HEK293 (cell line): ENCODE measurements around the gene LMNA.

Source experiments
- CTCF ChIA-PET: fragments of 350-600 bp; formaldehyde crosslinking; extraction: SDS; loops from one replicate; lab custom pipeline; 2021; ENCODE audit warnings: antibody characterized with exemption; lab: Yijun Ruan, JAX
- POLR2A ChIA-PET: fragments of 300-600 bp; formaldehyde crosslinking; extraction: SDS; loops from one replicate; lab custom pipeline; 2020; ENCODE audit warnings: antibody characterized with exemption, inconsistent platforms; lab: Yijun Ruan, JAX
- H3K27ac ChIP-seq: fragments of 200-500 bp; sonication (Bioruptor generic); 2 replicates; pipeline ENCODE4 v1.5.1; 2014; ENCODE audit warnings: low read depth, low read length, control low read depth, inconsistent platforms; ENCODE audit errors: extremely low read depth
- H3K36me3 ChIP-seq, 2 experiments: fragments of 200-500 bp in 1 of 2; sonication (Bioruptor generic) in 1 of 2; 1 replicate in 1 of 2; 2 replicates in 1 of 2; pipeline ENCODE4 v1.5.1; 2014 to 2017; ENCODE audit warnings: inconsistent platforms in 2 of 2, low read length in 2 of 2; ENCODE audit not compliant: control insufficient read depth in 2 of 2, insufficient read depth in 1 of 2
- H3K4me1 ChIP-seq: fragments of 200-500 bp; sonication (Bioruptor generic); 2 replicates; pipeline ENCODE4 v1.5.1; 2014; ENCODE audit warnings: mild to moderate bottlenecking, low read length, inconsistent platforms; ENCODE audit not compliant: control insufficient read depth, insufficient read depth
- H3K4me3 ChIP-seq: 2 replicates; pipeline ENCODE4 v1.5.1; 2011; ENCODE audit warnings: low read depth, mild to moderate bottlenecking, control low read depth, low read length, moderate library complexity
- H3K9me3 ChIP-seq: fragments of 200-500 bp; sonication (Bioruptor generic); 2 replicates; pipeline ENCODE4 v1.5.1; 2014; ENCODE audit warnings: low read depth, low read length, inconsistent platforms; ENCODE audit not compliant: control insufficient read depth, insufficient read depth
- CTCF ChIP-seq: fragments of 450-650 bp; formaldehyde crosslinking; IDR thresholded peaks from 2 replicates; pipeline ENCODE4 v1.5.1; 2016; ENCODE audit warnings: missing biosample characterization, missing genetic modification characterization
- GLIS1 ChIP-seq: fragments of 450-650 bp; formaldehyde crosslinking; IDR thresholded peaks from 2 replicates; pipeline ENCODE4 v1.5.1; 2016; ENCODE audit warnings: missing biosample characterization, missing genetic modification characterization
- HOXA7 ChIP-seq: sonication (generic); formaldehyde crosslinking; IDR thresholded peaks from 2 replicates; pipeline ENCODE4 v1.8.1; 2022; ENCODE audit warnings: missing genetic modification reagents, borderline replicate concordance
- HOXC10 ChIP-seq: sonication (generic); formaldehyde crosslinking; IDR thresholded peaks from 2 replicates; pipeline ENCODE4 v1.8.1; 2023; ENCODE audit warnings: mild to moderate bottlenecking, missing genetic modification reagents
- MZF1 ChIP-seq: fragments of 450-650 bp; formaldehyde crosslinking; IDR thresholded peaks from 2 replicates; pipeline ENCODE4 v1.5.1; 2017; ENCODE audit warnings: missing biosample characterization, missing genetic modification characterization, borderline replicate concordance
- OSR2 ChIP-seq: fragments of 450-650 bp; formaldehyde crosslinking; IDR thresholded peaks from 2 replicates; pipeline ENCODE4 v1.5.1; 2016; ENCODE audit warnings: missing biosample characterization, missing genetic modification characterization
- RBAK ChIP-seq: fragments of 450-650 bp; formaldehyde crosslinking; IDR thresholded peaks from 2 replicates; pipeline ENCODE4 v1.5.1; 2016; ENCODE audit warnings: missing biosample characterization, missing genetic modification characterization
- SP7 ChIP-seq: fragments of 450-650 bp; formaldehyde crosslinking; IDR thresholded peaks from 2 replicates; pipeline ENCODE4 v1.5.1; 2016; ENCODE audit warnings: missing biosample characterization, missing genetic modification characterization
- ZBTB10 ChIP-seq: fragments of 450-650 bp; formaldehyde crosslinking; IDR thresholded peaks from 2 replicates; pipeline ENCODE4 v1.5.1; 2016; ENCODE audit warnings: missing biosample characterization, missing genetic modification characterization
- ZBTB17 ChIP-seq: fragments of 450-650 bp; formaldehyde crosslinking; IDR thresholded peaks from 2 replicates; pipeline ENCODE4 v1.5.1; 2016; ENCODE audit warnings: missing biosample characterization, missing genetic modification characterization
- ZBTB48 ChIP-seq: fragments of 450-650 bp; formaldehyde crosslinking; IDR thresholded peaks from 2 replicates; pipeline ENCODE4 v1.5.1; 2016; ENCODE audit warnings: missing biosample characterization, missing genetic modification characterization
- ZBTB8A ChIP-seq: fragments of 450-650 bp; formaldehyde crosslinking; IDR thresholded peaks from 2 replicates; pipeline ENCODE4 v1.5.1; 2016; ENCODE audit warnings: missing biosample characterization, missing genetic modification characterization
- ZEB2 ChIP-seq: fragments of 450-650 bp; formaldehyde crosslinking; IDR thresholded peaks from 2 replicates; pipeline ENCODE4 v1.5.1; 2016; ENCODE audit warnings: missing biosample characterization, missing genetic modification characterization
- ZNF132 ChIP-seq: fragments of 450-650 bp; formaldehyde crosslinking; IDR thresholded peaks from 2 replicates; pipeline ENCODE4 v1.5.1; 2017; ENCODE audit warnings: missing biosample characterization, missing genetic modification characterization, borderline replicate concordance
- ZNF148 ChIP-seq: fragments of 450-650 bp; formaldehyde crosslinking; IDR thresholded peaks from 2 replicates; pipeline ENCODE4 v1.5.0; 2017; ENCODE audit warnings: missing biosample characterization, missing genetic modification characterization, borderline replicate concordance
- ZNF24 ChIP-seq: fragments of 450-650 bp; formaldehyde crosslinking; IDR thresholded peaks from 2 replicates; pipeline ENCODE4 v1.5.1; 2016; ENCODE audit warnings: missing biosample characterization, missing genetic modification characterization
- ZNF555 ChIP-seq: fragments of 450-650 bp; formaldehyde crosslinking; conservative IDR thresholded peaks from 2 replicates; pipeline ENCODE4 v1.5.1; 2017; ENCODE audit warnings: missing biosample characterization, mild to moderate bottlenecking, missing genetic modification characterization, inconsistent platforms
- ZNF560 ChIP-seq: fragments of 450-650 bp; formaldehyde crosslinking; IDR thresholded peaks from 2 replicates; pipeline ENCODE4 v1.5.1; 2017; ENCODE audit warnings: missing biosample characterization, missing genetic modification characterization, borderline replicate concordance
- ZNF623 ChIP-seq: fragments of 450-650 bp; formaldehyde crosslinking; IDR thresholded peaks from 2 replicates; pipeline ENCODE4 v1.5.1; 2016; ENCODE audit warnings: missing biosample characterization, missing genetic modification characterization
- ZNF629 ChIP-seq: fragments of 450-650 bp; formaldehyde crosslinking; IDR thresholded peaks from 2 replicates; pipeline ENCODE4 v1.5.1; 2017; ENCODE audit warnings: missing biosample characterization, missing genetic modification characterization
- ZNF654 ChIP-seq: fragments of 450-650 bp; formaldehyde crosslinking; IDR thresholded peaks from 2 replicates; pipeline ENCODE4 v1.5.1; 2016; ENCODE audit warnings: low read depth, missing biosample characterization, missing genetic modification characterization
- ZNF664 ChIP-seq: fragments of 450-650 bp; formaldehyde crosslinking; IDR thresholded peaks from 2 replicates; pipeline ENCODE4 v1.5.1; 2016; ENCODE audit warnings: missing biosample characterization, missing genetic modification characterization
- ZSCAN30 ChIP-seq: fragments of 450-650 bp; IDR thresholded peaks from 2 replicates; pipeline ENCODE4 v1.5.1; 2018; ENCODE audit warnings: missing biosample characterization, mild to moderate bottlenecking, missing genetic modification characterization, moderate library complexity
- ZSCAN4 ChIP-seq: fragments of 450-650 bp; formaldehyde crosslinking; IDR thresholded peaks from 2 replicates; pipeline ENCODE4 v1.5.1; 2017; ENCODE audit warnings: missing biosample characterization, missing genetic modification characterization
- TF ChIP-seq, protein P1 (sequence below): fragments of 450-650 bp; formaldehyde crosslinking; IDR thresholded peaks from 2 replicates; pipeline ENCODE4 v1.5.1; 2017; ENCODE audit warnings: missing biosample characterization, missing genetic modification characterization

The LMNA gene

DNA sequence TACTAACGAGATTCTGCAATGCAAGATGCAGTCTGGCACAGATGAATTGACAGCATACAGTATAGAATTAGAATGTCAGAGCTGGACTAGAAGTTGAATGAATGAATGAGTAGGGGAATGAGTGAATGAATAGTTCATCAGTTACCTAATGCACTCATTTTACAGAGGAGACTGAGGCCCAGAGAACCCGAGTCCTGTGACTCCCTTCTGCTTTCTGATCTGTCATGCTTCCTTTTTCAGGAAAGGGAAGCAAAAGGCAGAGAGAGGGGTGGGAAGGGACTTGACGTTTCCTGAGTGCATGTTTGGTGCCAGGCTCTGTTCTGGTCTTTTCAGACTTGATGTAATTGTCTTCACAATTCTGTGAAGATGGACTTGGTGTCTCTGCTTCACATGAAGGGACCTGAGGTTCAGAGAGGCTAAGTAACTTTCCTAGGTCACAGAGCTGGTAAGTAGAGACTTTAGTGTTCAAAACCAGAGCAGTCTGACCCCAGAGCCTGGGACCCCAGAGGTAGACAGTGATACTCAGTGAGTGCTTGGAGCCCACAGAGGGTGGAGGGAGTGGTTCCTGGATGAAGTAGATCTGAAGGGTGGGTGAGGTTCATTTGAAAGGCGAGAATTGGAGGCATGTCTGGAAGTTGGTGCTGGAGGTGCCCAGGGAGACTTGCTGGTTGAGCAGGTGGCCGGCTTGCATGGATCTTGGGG is 24.2 kb upstream of the LMNA start:
- no peak overlapping the region for H3K27ac ChIP-seq
- 0 out of 2 replicates have a peak, but pooled peaks have one; percentile 6 for TF ChIP-seq RBAK (tag by site-specific recombination)
- peak; percentile 86 for TF ChIP-seq ZNF24 (tag by site-specific recombination)
- TF ChIP-seq ZBTB17 (tag by site-specific recombination): peak; percentile 22; the same call in 1 of the 2 replicates
- TF ChIP-seq GLIS1: no peak
- 0 out of 2 replicates have a peak, but pooled peaks have one; percentile 53 for TF ChIP-seq ZBTB10 (tag by site-specific recombination)

DNA sequence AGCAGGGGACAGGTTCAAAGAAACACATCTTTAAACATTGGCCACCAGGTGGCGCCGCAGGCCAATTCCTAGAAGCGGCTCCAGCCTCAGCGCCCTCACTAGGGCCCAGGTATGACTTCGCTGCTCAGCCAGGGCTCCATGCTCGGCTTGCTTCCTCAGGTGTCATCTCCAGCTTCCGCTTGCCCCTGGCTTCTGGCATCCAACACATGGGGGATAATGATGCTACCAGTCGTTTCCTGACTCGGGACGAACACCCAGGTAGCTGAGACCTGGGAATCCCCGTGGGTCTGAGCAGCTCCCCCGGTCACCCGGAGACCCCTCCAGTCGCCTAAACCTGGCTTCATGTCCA is 23.7 kb upstream of the LMNA start:
- CTCF ChIA-PET: interaction anchor here (0.6 to 22.5 kb wide), 22 partner anchors 8 to 355 kb away, joined by 3 to 1029 read pairs (median 5); partner anchors contain the start of genes LMNA and MEX3A
- Histone ChIP-seq H3K4me3 (no peak overlapping the region), H3K36me3 (peaks cover 0 to 4% of the 10 kb centered on the region in 2 experiments; a peak in 2 of 3 replicates), H3K9me3 (no peaks in the 10 kb centered on the region), H3K4me1 (no peaks in the 10 kb centered on the region), H3K27ac (no peak overlapping the region)
- POLR2A ChIA-PET: interaction anchor here (1.1 kb wide), 1 partner anchor 24 kb away, joined by 4 read pairs; no protein-coding TSS in a partner anchor
- TF ChIP-seq, protein P1, sequence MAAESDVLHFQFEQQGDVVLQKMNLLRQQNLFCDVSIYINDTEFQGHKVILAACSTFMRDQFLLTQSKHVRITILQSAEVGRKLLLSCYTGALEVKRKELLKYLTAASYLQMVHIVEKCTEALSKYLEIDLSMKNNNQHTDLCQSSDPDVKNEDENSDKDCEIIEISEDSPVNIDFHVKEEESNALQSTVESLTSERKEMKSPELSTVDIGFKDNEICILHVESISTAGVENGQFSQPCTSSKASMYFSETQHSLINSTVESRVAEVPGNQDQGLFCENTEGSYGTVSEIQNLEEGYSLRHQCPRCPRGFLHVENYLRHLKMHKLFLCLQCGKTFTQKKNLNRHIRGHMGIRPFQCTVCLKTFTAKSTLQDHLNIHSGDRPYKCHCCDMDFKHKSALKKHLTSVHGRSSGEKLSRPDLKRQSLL (tag by site-specific recombination): peak; percentile 19; the same call in 1 of the 2 replicates
- TF ChIP-seq ZSCAN30 (peak; percentile 51; the same call in 1 of the 2 replicates), HOXA7 (no peak), ZNF148 (tag by site-specific recombination) (no peak), ZBTB8A (0 out of 2 replicates have a peak, but pooled peaks have one; percentile 28), CTCF (peak; percentile 93), ZNF664 (no peak), HOXC10 (CRISPR knock-in tag) (no peak), ZNF654 (tag by site-specific recombination) (peak; percentile 86), OSR2 (tag by site-specific recombination) (no peak; the same call in 1 of the 2 replicates), ZNF132 (no peak), ZNF555 (tag by site-specific recombination) (no peak), MZF1 (tag by site-specific recombination) (no peak), ZNF623 (tag by site-specific recombination) (no peak), ZEB2 (peak; percentile 73; the same call in 1 of the 2 replicates), ZSCAN4 (no peak), SP7 (tag by site-specific recombination) (peak; percentile 43; the same call in 1 of the 2 replicates), ZNF629 (tag by site-specific recombination) (0 out of 2 replicates have a peak, but pooled peaks have one; percentile 19), ZNF560 (tag by site-specific recombination) (no peak), ZBTB48 (tag by site-specific recombination) (0 out of 2 replicates have a peak, but pooled peaks have one; percentile 32)

More for the DNA sequence above, 24.2 kb upstream of the LMNA start:
- no peaks in the 10 kb centered on the region for H3K9me3 ChIP-seq
- ChIA-PET CTCF (interaction anchor here (0.6 to 22.5 kb wide), 25 partner anchors 8 to 356 kb away, joined by 3 to 1029 read pairs (median 5); partner anchors contain the start of genes LMNA and MEX3A), POLR2A (interaction anchor here (1.1 kb wide), 1 partner anchor 25 kb away, joined by 4 read pairs; no protein-coding TSS in a partner anchor)
- peaks cover 0 to 4% of the 10 kb centered on the region in 2 experiments; a peak in 2 of 3 replicates for H3K36me3 ChIP-seq
- no peak overlapping the region for H3K4me3 ChIP-seq
- no peaks in the 10 kb centered on the region for H3K4me1 ChIP-seq
